Measurements from ENCODE around the gene ENPP3. TPM values are rescaled to one million over a fixed set of nuclear protein-coding genes. Genes with fewer than 3 reads are reported as not detected.

Gene ENPP3
- total RNA-seq (2014; rRNA removed; shearing (Covaris generic)) (not detected in 2 replicates), polyA plus RNA-seq (2016; fragmentation: Nextera tagmentation; extraction: Ambion mirVana) (not detected in 2 replicates)
- long read RNA-seq: 0 reads

DNA sequence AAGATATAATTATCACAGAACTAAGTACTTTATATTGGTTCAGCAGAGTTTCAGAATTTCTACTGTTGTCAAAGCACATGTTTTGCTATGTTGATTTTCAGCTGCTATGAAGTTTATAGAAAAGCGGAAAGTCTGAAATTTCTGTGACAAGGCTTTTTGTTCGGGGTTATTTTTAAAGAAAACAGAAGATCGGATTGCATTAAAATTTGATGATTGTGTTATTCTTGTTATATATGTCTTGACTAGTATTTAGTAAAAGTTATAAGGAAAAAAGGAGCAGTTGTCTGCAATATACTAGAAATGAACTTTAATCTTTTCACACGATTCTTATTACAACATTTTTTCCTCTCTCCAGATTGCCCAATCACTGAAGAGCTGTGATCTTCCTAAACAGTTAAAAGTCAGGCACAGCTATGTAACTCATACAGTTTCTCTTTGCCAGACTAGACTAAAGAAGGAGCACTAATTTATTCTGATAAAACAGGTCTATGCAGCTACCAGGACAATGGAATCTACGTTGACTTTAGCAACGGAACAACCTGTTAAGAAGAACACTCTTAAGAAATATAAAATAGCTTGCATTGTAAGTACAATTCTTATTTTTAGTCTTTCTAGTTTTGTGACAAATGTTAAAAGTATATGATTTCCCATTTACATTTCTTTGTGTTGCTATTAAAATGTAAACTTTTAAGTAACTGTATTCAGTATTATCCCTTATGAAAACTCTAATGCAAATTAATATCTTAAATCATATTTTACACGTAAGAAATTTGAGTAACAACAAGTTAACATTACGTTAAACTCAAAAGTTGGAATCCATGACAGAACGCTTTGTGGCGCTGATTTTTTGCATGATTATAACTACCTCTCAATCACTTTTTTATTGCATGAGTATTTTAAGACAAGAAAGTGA, at the start of gene ENPP3:
ENPP3 (plus strand) TSS at position 423 of the 913 bp plus-strand sequence; CDS start at position 506, 83 bp downstream.
- no peak for TF ChIP-seq REST (IDR thresholded peaks at IDR 0.05; ENCODE audit: unreplicated experiment)
- TF ChIP-seq POLR2AphosphoS5 (IDR thresholded peaks at IDR 0.05; ENCODE audit: low read depth): no peak
- no peak for TF ChIP-seq JUNB (IDR thresholded peaks at IDR 0.05; ENCODE audit: unreplicated experiment)
- no peak for TF ChIP-seq EZH2 (IDR thresholded peaks at IDR 0.05; ENCODE audit: low read depth, unreplicated experiment)
- TF ChIP-seq ETS1 (IDR thresholded peaks at IDR 0.05): no peak
- no peak for TF ChIP-seq CTCF (conservative IDR thresholded peaks at IDR 0.05; ENCODE audit: low read depth in 2 of 2)
- Histone ChIP-seq H3K4me1 (ENCODE audit: insufficient read depth) (no peaks in the 10 kb centered on the region), H3K79me2 (replicated peaks; ENCODE audit: insufficient read depth) (no peaks in the 10 kb centered on the region), H3K4me2 (no peak within 1 kb of the TSS), H3K36me3 (ENCODE audit: insufficient read depth) (no peaks in the 10 kb centered on the region), H3K9me2 (ENCODE audit: insufficient read depth) (no peaks in the 10 kb centered on the region), H3K27me3 (ENCODE audit: insufficient read depth) (no peaks in the 10 kb centered on the region), H3K4me3 (no peak within 1 kb of the TSS), H3K27ac (ENCODE audit: low read depth) (no peak within 1 kb of the TSS), H3F3A (replicated peaks; ENCODE audit: low read depth) (no peaks in the 10 kb centered on the region), H2AFZ (no peak within 1 kb of the TSS), H4K20me1 (replicated peaks; ENCODE audit: insufficient read depth) (no peaks in the 10 kb centered on the region)
- H3K4me3 Mint-ChIP-seq: no peak within 1 kb of the TSS
- H3K27me3 Mint-ChIP-seq (ENCODE audit: insufficient read depth, low read depth, poor library complexity): no peaks in the 10 kb centered on the region
- no peaks in the 10 kb centered on the region for H3K4me1 Mint-ChIP-seq
- no peaks in the 10 kb centered on the region for H3K36me3 Mint-ChIP-seq (ENCODE audit: low read depth)
- DNase-seq (ENCODE audit: low spot score) (no peak), ATAC-seq (no peak)
- H3K9me3 Mint-ChIP-seq: no peaks in the 10 kb centered on the region
- no peak within 1 kb of the TSS for H3K27ac Mint-ChIP-seq

- H3K36me3 Mint-ChIP-seq (ENCODE audit: low read depth): peaks cover 28% of the 10 kb centered on the region; the same call in 2 of the 3 replicates
- ATAC-seq (no peak), DNase-seq (ENCODE audit: low spot score) (no peak)
- Histone ChIP-seq H3K27me3 (ENCODE audit: insufficient read depth) (no peaks in the 10 kb centered on the region), H3K4me2 (no peak overlapping the region), H3K79me2 (replicated peaks; ENCODE audit: insufficient read depth) (no peaks in the 10 kb centered on the region), H3K27ac (ENCODE audit: low read depth) (no peak overlapping the region), H3K4me3 (no peak overlapping the region), H4K20me1 (replicated peaks; ENCODE audit: insufficient read depth) (no peaks in the 10 kb centered on the region), H3K4me1 (ENCODE audit: insufficient read depth) (no peaks in the 10 kb centered on the region), H3F3A (replicated peaks; ENCODE audit: low read depth) (no peaks in the 10 kb centered on the region), H3K36me3 (ENCODE audit: insufficient read depth) (no peaks in the 10 kb centered on the region; the same call in 1 of the 2 replicates), H3K9me2 (ENCODE audit: insufficient read depth) (no peaks in the 10 kb centered on the region), H2AFZ (no peak overlapping the region)
- H3K9me3 Mint-ChIP-seq: no peaks in the 10 kb centered on the region
- no peaks in the 10 kb centered on the region for H3K27me3 Mint-ChIP-seq (ENCODE audit: insufficient read depth, low read depth, poor library complexity)
- no peak overlapping the region for H3K4me3 Mint-ChIP-seq
- TF ChIP-seq EZH2phosphoT487 (IDR thresholded peaks at IDR 0.05; ENCODE audit: unreplicated experiment) (no peak), ZNF331 (CRISPR knock-in tag; IDR thresholded peaks at IDR 0.05; ENCODE audit: low read depth) (no peak), CTCF (conservative IDR thresholded peaks at IDR 0.05; ENCODE audit: low read depth in 2 of 2) (no peak), POLR2AphosphoS5 (IDR thresholded peaks at IDR 0.05; ENCODE audit: low read depth) (no peak)
- no peak overlapping the region; the same call in 1 of the 2 replicates for H3K27ac Mint-ChIP-seq
- H3K4me1 Mint-ChIP-seq: no peaks in the 10 kb centered on the region
Observed at GRCh38 chr6:131587909-131588308, 49.2 kb upstream of the ENPP3 start.
